ENCODE measurements around the gene CDT1.

GRCh38 chr16:88857728-88858339, 54.2 kb downstream of the CDT1 start:
- TF ChIP-seq CTCF (IDR thresholded peaks at IDR 0.05) (peak in 5 of 6 experiments; percentile 57 to 70 (median 65)), POLR2A (IDR thresholded peaks at IDR 0.05) (no peak)
